Osteocyte (in vitro differentiated cells): ENCODE measurements around the gene C22orf39. TPM values are rescaled to one million over a fixed set of nuclear protein-coding genes. Genes with fewer than 3 reads are reported as not detected.

ENCODE experiments used
- DNase-seq: peaks from one replicate; pipeline ENCODE4 v3.0.0; 2021; ENCODE audit warnings: mixed read lengths; ENCODE audit not compliant: unreplicated experiment; ENCODE audit errors: extremely low spot score
- H3K27ac Mint-ChIP-seq: one replicate; pipeline ENCODE4 v1.8.0; 2021; ENCODE audit warnings: mild to moderate bottlenecking, mixed read lengths; ENCODE audit not compliant: unreplicated experiment
- H3K27me3 Mint-ChIP-seq: one replicate; pipeline ENCODE4 v1.8.0; 2021; ENCODE audit warnings: mixed read lengths; ENCODE audit not compliant: unreplicated experiment
- H3K36me3 Mint-ChIP-seq: one replicate; pipeline ENCODE4 v1.8.0; 2021; ENCODE audit warnings: mixed read lengths; ENCODE audit not compliant: unreplicated experiment
- H3K4me1 Mint-ChIP-seq: one replicate; pipeline ENCODE4 v1.8.0; 2021; ENCODE audit warnings: mixed read lengths; ENCODE audit not compliant: unreplicated experiment
- H3K4me3 Mint-ChIP-seq: one replicate; pipeline ENCODE4 v1.8.0; 2021; ENCODE audit warnings: mild to moderate bottlenecking, moderate library complexity, mixed read lengths; ENCODE audit not compliant: unreplicated experiment
- H3K9me3 Mint-ChIP-seq: one replicate; pipeline ENCODE4 v1.8.0; 2021; ENCODE audit warnings: mixed read lengths; ENCODE audit not compliant: unreplicated experiment
- total RNA-seq: library from RNA; stranded (reverse); gene quantifications from 2 replicates; pipeline ENCODE4 v1.2.1, GENCODE V29; 2021
- TF ChIP-seq, protein P1 (sequence below): fragments of 200-600 bp; sonication (generic); IDR thresholded peaks from 2 replicates; pipeline ENCODE4 v1.5.0; 2021; ENCODE audit warnings: antibody characterized with exemption, mild to moderate bottlenecking, moderate library complexity

Gene C22orf39
- total RNA-seq, 1 donor from 2014 or later: 30.1 TPM

DNA sequence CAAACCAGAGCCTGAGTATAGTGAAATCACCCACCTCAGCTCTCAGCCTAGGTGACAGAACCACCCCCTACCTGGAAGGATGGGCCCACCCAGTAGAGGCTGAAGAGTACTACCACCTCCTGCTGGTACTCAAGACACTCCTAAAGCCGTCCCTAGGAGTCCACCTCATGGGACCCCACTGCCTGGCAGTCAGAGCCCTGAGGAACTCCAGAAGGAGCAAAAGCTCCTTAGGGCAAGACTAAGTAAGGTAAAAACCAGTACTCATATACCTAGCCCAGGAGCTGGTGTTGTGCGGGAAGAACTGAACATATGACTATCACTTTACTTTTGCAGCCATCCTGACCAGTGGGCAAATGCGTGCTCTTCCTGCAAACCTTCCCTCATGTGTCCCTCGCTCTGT, 52.2 kb downstream of the C22orf39 start:
- Mint-ChIP-seq H3K36me3 (peaks cover 26% of the 10 kb centered on the region), H3K9me3 (no peaks in the 10 kb centered on the region), H3K4me3 (no peak overlapping the region), H3K27me3 (no peaks in the 10 kb centered on the region), H3K27ac (no peak overlapping the region), H3K4me1 (no peaks in the 10 kb centered on the region)
- TF ChIP-seq, protein P1, sequence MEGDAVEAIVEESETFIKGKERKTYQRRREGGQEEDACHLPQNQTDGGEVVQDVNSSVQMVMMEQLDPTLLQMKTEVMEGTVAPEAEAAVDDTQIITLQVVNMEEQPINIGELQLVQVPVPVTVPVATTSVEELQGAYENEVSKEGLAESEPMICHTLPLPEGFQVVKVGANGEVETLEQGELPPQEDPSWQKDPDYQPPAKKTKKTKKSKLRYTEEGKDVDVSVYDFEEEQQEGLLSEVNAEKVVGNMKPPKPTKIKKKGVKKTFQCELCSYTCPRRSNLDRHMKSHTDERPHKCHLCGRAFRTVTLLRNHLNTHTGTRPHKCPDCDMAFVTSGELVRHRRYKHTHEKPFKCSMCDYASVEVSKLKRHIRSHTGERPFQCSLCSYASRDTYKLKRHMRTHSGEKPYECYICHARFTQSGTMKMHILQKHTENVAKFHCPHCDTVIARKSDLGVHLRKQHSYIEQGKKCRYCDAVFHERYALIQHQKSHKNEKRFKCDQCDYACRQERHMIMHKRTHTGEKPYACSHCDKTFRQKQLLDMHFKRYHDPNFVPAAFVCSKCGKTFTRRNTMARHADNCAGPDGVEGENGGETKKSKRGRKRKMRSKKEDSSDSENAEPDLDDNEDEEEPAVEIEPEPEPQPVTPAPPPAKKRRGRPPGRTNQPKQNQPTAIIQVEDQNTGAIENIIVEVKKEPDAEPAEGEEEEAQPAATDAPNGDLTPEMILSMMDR: no peak
- no peak for DNase-seq

DNA sequence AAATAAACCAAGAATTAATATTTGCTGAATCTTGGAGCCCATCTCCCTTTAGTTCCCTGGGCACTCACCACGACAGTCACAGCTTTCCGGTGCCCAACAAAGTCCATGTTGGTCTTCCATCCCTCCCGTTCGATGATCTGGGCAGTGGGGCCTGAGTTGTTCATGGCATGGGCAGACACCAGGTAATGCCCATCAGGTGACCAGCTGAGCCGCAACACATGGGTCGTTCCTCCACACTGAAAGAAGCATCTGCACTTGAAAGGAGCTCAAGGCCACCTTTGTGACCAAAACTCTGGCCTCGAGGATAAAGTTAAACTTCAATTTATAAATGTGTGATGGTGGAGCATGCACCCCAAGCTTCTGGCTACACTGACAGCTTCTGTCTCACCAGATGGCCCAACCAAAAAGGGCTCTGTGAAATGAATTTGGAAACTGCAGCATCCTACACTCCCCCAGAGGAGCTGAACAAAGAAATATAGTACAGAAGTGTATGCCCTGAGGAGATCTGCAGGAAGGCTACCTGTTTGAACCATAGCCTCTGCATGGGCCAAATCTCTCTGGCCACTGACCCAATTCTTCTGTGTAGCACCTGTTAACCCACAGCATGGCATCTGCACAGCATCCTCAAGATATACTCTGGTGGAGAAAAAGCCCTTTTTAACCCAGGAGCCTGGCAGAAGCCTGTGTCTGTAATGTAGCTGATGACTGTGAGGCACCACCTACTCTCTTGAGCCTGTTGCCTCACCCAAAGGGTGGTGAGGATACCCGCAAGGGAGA, 53.0 kb downstream of the C22orf39 start:
- no peak overlapping the region for H3K27ac Mint-ChIP-seq
- no peak for DNase-seq
- no peaks in the 10 kb centered on the region for H3K9me3 Mint-ChIP-seq
- H3K4me3 Mint-ChIP-seq: no peak overlapping the region
- peaks cover 32% of the 10 kb centered on the region for H3K36me3 Mint-ChIP-seq
- H3K4me1 Mint-ChIP-seq: no peaks in the 10 kb centered on the region
- TF ChIP-seq, protein P1: no peak
- no peaks in the 10 kb centered on the region for H3K27me3 Mint-ChIP-seq

DNA sequence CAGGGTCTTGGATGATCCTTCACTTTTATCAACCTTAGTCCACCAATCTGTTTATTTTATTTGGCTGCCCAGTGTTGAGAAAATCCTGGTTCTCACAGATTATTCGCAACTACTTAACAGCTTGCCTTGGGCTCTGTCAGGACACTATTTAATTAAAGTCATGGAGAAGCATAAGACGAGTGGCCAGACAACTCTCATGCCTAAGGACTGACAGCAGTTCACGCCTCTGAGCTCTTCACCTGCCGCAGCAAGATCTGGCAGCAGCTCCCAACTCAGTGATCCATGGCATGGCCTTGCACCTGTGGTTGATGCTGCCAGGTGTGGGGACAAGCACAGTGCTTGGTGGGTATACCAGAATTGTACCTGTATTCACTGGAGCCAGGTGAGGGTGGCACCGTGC, 53.8 kb downstream of the C22orf39 start:
- TF ChIP-seq, protein P1: no peak
- no peak for DNase-seq
- no peaks in the 10 kb centered on the region for H3K9me3 Mint-ChIP-seq
- H3K36me3 Mint-ChIP-seq: peaks cover 33% of the 10 kb centered on the region
- no peak overlapping the region for H3K27ac Mint-ChIP-seq
- H3K4me1 Mint-ChIP-seq: no peaks in the 10 kb centered on the region
- H3K27me3 Mint-ChIP-seq: no peaks in the 10 kb centered on the region
- no peak overlapping the region for H3K4me3 Mint-ChIP-seq

Other genes with a start within 250 kb of the C22orf39 start
- 7.9 and 10.1 TPM in 2 replicates for gene CLTCL1, start 156.0 kb downstream of the C22orf39 start, total RNA-seq
- 33.2 and 33.8 TPM in 2 replicates for gene HIRA, start 16.0 kb downstream of the C22orf39 start, total RNA-seq
- 24.2 and 29.6 TPM in 2 replicates for gene MRPL40, start 15.2 kb downstream of the C22orf39 start, total RNA-seq
- gene UFD1, start 31.5 kb upstream of the C22orf39 start, total RNA-seq: 72.5 and 74.9 TPM in 2 replicates
- 3.0 and 3.7 TPM in 2 replicates for gene CDC45, start 32.2 kb upstream of the C22orf39 start, total RNA-seq
- not detected in 2 replicates for gene CLDN5, start 76.7 kb upstream of the C22orf39 start, total RNA-seq